ENCODE measurements around the gene RNF144B. TPM values are rescaled to one million over a fixed set of nuclear protein-coding genes. Genes with fewer than 3 reads are reported as not detected.

Gene RNF144B
- total and polyA plus RNA-seq, 4 donors: 3.3 to 12.0 (median 6.3) TPM

DNA sequence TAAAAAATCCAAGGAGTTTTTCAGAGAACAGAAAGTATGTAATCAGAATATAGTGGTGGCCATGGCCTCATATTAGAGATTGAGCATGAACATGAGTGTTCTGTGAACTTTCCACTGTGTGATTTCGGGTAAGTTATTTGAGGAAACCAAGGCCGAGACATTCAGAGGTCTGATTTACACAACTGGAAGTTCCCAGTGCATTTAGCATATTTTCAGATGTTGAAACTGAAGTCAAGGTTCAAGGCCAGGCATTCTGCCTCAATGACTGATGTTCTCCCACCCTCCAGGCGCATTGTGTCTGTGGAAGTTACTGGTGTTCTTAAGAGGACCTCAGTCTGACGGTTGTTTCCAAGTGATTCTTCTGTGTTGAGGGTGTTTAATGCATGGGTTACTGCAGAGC is 26.2 kb downstream of the RNF144B start:
- no peak for DNase-seq (ENCODE audit: low read depth in 4 of 6, low spot score in 6 of 6)
- H3K27ac ChIP-seq (ENCODE audit: low read depth, low read length): no peak overlapping the region
- no peak overlapping the region for H3K4me3 ChIP-seq (ENCODE audit: low read depth, low read length)
- WGBS (ENCODE audit: insufficient coverage): 100% methylated on average over 2 of the region's 4 CpGs
- no peaks in the 10 kb centered on the region for H3K4me1 ChIP-seq (ENCODE audit: control insufficient read depth, insufficient read depth, low read length)
- H3K9me3 ChIP-seq (ENCODE audit: control insufficient read depth, insufficient read depth, low read length): no peaks in the 10 kb centered on the region
- H3K27me3 ChIP-seq (ENCODE audit: control insufficient read depth, insufficient read depth, low read length): no peaks in the 10 kb centered on the region
- H3K36me3 ChIP-seq (ENCODE audit: control insufficient read depth, insufficient read depth, low read length): no peaks in the 10 kb centered on the region

DNA sequence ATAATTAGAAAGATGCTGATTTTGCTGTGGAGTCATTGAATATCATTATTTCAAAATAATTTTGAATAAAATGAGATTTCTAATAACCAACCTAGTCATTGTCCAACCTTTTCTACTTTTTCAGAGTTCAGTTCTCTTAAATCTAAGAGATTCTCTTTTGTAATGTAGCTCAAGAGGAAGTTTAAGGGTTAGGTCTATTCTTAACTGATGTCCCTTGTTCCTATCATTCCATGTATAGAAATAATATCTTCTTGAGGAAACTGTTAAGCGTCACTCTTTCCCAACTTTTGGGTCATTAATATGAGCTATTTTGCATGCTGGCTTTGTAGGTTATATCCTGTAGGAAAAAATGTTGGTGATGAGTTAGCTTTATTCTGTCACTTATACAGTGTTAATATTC is 27.0 kb downstream of the RNF144B start:
- Histone ChIP-seq H3K4me1 (ENCODE audit: control insufficient read depth, insufficient read depth, low read length) (no peaks in the 10 kb centered on the region), H3K36me3 (ENCODE audit: control insufficient read depth, insufficient read depth, low read length) (no peaks in the 10 kb centered on the region), H3K27me3 (ENCODE audit: control insufficient read depth, insufficient read depth, low read length) (no peaks in the 10 kb centered on the region), H3K9me3 (ENCODE audit: control insufficient read depth, insufficient read depth, low read length) (no peaks in the 10 kb centered on the region), H3K4me3 (ENCODE audit: low read depth, low read length) (no peak overlapping the region), H3K27ac (ENCODE audit: low read depth, low read length) (no peak overlapping the region)
- no CpG with 5 or more reads among the region's 1 CpG for WGBS (ENCODE audit: insufficient coverage)
- no peak for DNase-seq (ENCODE audit: low read depth in 4 of 6, low spot score in 6 of 6)

- 94% methylated on average over 5 of the region's 11 CpGs for WGBS (ENCODE audit: insufficient coverage)
- Histone ChIP-seq H3K9me3 (ENCODE audit: control insufficient read depth, insufficient read depth, low read length) (no peaks in the 10 kb centered on the region), H3K27me3 (ENCODE audit: control insufficient read depth, insufficient read depth, low read length) (no peaks in the 10 kb centered on the region), H3K27ac (ENCODE audit: low read depth, low read length) (no peak overlapping the region), H3K36me3 (ENCODE audit: control insufficient read depth, insufficient read depth, low read length) (no peaks in the 10 kb centered on the region), H3K4me1 (ENCODE audit: control insufficient read depth, insufficient read depth, low read length) (no peaks in the 10 kb centered on the region), H3K4me3 (ENCODE audit: low read depth, low read length) (no peak overlapping the region)
- no peak for DNase-seq (ENCODE audit: low read depth in 4 of 6, low spot score in 6 of 6)
These were observed 28.1 kb downstream of the RNF144B start for GRCh38 chr6:18415207-18415606.

DNA sequence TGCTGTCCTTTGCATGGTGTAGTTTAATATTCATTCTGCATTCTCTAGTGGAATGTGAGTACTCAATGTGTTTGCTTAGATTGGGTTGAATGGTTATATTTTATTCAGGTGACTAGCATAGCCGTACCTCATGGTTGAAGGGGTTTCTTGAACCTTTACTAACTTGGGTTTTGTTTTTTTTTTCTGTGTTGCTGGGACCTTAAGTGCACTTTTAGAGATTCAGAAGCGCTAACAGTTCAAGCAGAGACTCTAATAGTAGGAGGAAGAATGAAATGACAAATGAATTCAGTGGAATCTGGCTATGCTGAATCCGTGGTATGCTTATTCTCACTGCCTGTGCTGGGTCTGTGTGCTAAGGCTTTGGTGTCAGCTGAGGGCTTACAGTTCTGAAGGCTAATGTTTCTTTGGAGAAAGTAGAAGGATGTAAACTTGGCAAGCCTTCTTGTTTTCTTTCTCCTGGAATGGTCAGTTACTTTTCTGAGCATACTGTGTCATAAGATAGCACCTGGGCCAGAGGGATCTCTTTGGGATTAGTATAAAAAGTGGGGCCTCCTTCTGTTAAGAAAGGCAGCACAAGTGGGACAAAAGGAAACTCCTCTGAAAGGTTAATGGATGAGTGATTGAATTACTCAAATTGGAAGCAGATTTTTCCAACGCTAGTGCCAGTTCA is 28.7 kb downstream of the RNF144B start:
- Histone ChIP-seq H3K27me3 (ENCODE audit: control insufficient read depth, insufficient read depth, low read length) (no peaks in the 10 kb centered on the region), H3K27ac (ENCODE audit: low read depth, low read length) (no peak overlapping the region), H3K9me3 (ENCODE audit: control insufficient read depth, insufficient read depth, low read length) (no peaks in the 10 kb centered on the region), H3K4me1 (ENCODE audit: control insufficient read depth, insufficient read depth, low read length) (no peaks in the 10 kb centered on the region), H3K36me3 (ENCODE audit: control insufficient read depth, insufficient read depth, low read length) (no peaks in the 10 kb centered on the region), H3K4me3 (ENCODE audit: low read depth, low read length) (no peak overlapping the region)
- 57% methylated on average over 4 of the region's 4 CpGs for WGBS (ENCODE audit: insufficient coverage)
- peak in 1 of 6 donors; percentile 5 for DNase-seq (ENCODE audit: low read depth in 4 of 6, low spot score in 6 of 6)

DNA sequence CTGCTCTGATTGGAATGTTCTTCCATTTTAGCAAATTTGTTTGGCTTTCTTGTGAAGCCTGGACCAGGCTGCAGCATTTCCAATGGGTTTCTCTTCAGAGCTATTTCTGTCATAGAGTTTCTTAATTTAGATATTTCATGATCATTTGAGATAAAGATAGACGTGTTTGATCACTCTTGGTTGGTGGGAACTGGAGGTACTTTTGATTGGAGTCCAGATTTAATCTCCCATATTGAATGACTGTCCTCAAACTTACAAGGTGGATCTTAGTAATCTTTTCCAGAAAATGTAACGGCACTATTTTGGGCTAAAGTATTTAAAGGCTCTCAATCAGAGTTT is 29.2 kb downstream of the RNF144B start:
- DNase-seq (ENCODE audit: low read depth in 4 of 6, low spot score in 6 of 6): no peak
- Histone ChIP-seq H3K36me3 (ENCODE audit: control insufficient read depth, insufficient read depth, low read length) (no peaks in the 10 kb centered on the region), H3K4me1 (ENCODE audit: control insufficient read depth, insufficient read depth, low read length) (no peaks in the 10 kb centered on the region), H3K27me3 (ENCODE audit: control insufficient read depth, insufficient read depth, low read length) (no peaks in the 10 kb centered on the region), H3K9me3 (ENCODE audit: control insufficient read depth, insufficient read depth, low read length) (no peaks in the 10 kb centered on the region), H3K4me3 (ENCODE audit: low read depth, low read length) (no peak overlapping the region), H3K27ac (ENCODE audit: low read depth, low read length) (no peak overlapping the region)
- no CpG with 5 or more reads among the region's 2 CpGs for WGBS (ENCODE audit: insufficient coverage)

- Histone ChIP-seq H3K27ac (ENCODE audit: low read depth, low read length) (no peak overlapping the region), H3K9me3 (ENCODE audit: control insufficient read depth, insufficient read depth, low read length) (no peaks in the 10 kb centered on the region), H3K4me1 (ENCODE audit: control insufficient read depth, insufficient read depth, low read length) (peaks cover 4% of the 10 kb centered on the region), H3K27me3 (ENCODE audit: control insufficient read depth, insufficient read depth, low read length) (no peaks in the 10 kb centered on the region), H3K4me3 (ENCODE audit: low read depth, low read length) (no peak overlapping the region), H3K36me3 (ENCODE audit: control insufficient read depth, insufficient read depth, low read length) (no peaks in the 10 kb centered on the region)
- no peak for DNase-seq (ENCODE audit: low read depth in 4 of 6, low spot score in 6 of 6)
- 100% methylated on average over 1 of the region's 3 CpGs for WGBS (ENCODE audit: insufficient coverage)
These were observed 33.2 kb downstream of the RNF144B start for GRCh38 chr6:18420328-18420727.

DNA sequence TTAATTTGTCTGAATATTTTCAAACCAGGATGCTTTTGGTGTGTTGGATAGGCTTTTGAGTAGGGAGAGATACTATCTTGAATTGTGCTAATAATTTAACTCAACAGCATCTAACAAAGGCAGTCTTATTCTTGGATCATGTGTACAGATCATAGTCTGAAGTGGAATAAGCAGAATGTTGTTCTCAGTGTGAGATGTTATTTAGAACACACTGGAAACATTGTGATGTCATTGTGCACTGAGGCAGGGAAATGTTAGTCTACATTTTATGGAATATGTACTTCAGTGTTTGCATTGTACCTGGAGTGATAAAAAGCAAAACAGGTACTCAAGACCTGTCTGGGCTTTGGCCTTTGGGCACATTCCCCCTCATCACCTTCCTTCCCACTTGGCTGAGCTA is 35.0 kb downstream of the RNF144B start:
- peaks cover 4% of the 10 kb centered on the region for H3K4me1 ChIP-seq (ENCODE audit: control insufficient read depth, insufficient read depth, low read length)
- no peak overlapping the region for H3K27ac ChIP-seq (ENCODE audit: low read depth, low read length)
- no peaks in the 10 kb centered on the region for H3K36me3 ChIP-seq (ENCODE audit: control insufficient read depth, insufficient read depth, low read length)
- H3K9me3 ChIP-seq (ENCODE audit: control insufficient read depth, insufficient read depth, low read length): no peaks in the 10 kb centered on the region
- H3K27me3 ChIP-seq (ENCODE audit: control insufficient read depth, insufficient read depth, low read length): no peaks in the 10 kb centered on the region
- no peak overlapping the region for H3K4me3 ChIP-seq (ENCODE audit: low read depth, low read length)
- peak in 1 of 6 donors; percentile 14 for DNase-seq (ENCODE audit: low read depth in 4 of 6, low spot score in 6 of 6)

DNA sequence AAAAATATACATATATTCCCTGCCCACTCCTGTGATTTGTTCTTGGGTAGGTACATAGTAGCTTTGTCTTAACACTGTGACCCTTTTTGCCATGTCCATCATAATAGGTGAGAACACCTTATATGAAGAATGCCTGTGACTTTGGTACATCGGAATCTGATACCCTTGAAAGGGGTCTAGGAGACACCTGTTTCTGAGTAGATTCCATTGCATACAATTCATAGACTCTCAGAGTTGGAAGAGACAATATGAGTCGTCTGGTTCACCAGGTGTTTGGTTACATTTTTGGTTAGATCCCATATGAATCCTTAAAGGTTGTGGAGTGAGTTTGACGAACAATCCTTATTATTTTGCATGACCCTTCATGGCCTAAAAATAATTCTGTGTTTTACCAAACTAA is 36.3 kb downstream of the RNF144B start:
- Histone ChIP-seq H3K36me3 (ENCODE audit: control insufficient read depth, insufficient read depth, low read length) (no peaks in the 10 kb centered on the region), H3K27me3 (ENCODE audit: control insufficient read depth, insufficient read depth, low read length) (no peaks in the 10 kb centered on the region), H3K27ac (ENCODE audit: low read depth, low read length) (no peak overlapping the region), H3K4me1 (ENCODE audit: control insufficient read depth, insufficient read depth, low read length) (peaks cover 4% of the 10 kb centered on the region), H3K4me3 (ENCODE audit: low read depth, low read length) (no peak overlapping the region), H3K9me3 (ENCODE audit: control insufficient read depth, insufficient read depth, low read length) (no peaks in the 10 kb centered on the region)
- DNase-seq (ENCODE audit: low read depth in 4 of 6, low spot score in 6 of 6): no peak
- WGBS (ENCODE audit: insufficient coverage): no CpG with 5 or more reads among the region's 3 CpGs

GRCh38 chr6:18424201-18424600 is 37.1 kb downstream of the RNF144B start:
- WGBS (ENCODE audit: insufficient coverage): 30% methylated on average over 1 of the region's 2 CpGs
- Histone ChIP-seq H3K36me3 (ENCODE audit: control insufficient read depth, insufficient read depth, low read length) (no peaks in the 10 kb centered on the region), H3K4me1 (ENCODE audit: control insufficient read depth, insufficient read depth, low read length) (peaks cover 4% of the 10 kb centered on the region), H3K9me3 (ENCODE audit: control insufficient read depth, insufficient read depth, low read length) (no peaks in the 10 kb centered on the region), H3K27ac (ENCODE audit: low read depth, low read length) (no peak overlapping the region), H3K4me3 (ENCODE audit: low read depth, low read length) (no peak overlapping the region), H3K27me3 (ENCODE audit: control insufficient read depth, insufficient read depth, low read length) (no peaks in the 10 kb centered on the region)
- no peak for DNase-seq (ENCODE audit: low read depth in 4 of 6, low spot score in 6 of 6)

- Histone ChIP-seq H3K27me3 (ENCODE audit: control insufficient read depth, insufficient read depth, low read length) (no peaks in the 10 kb centered on the region), H3K9me3 (ENCODE audit: control insufficient read depth, insufficient read depth, low read length) (no peaks in the 10 kb centered on the region), H3K36me3 (ENCODE audit: control insufficient read depth, insufficient read depth, low read length) (no peaks in the 10 kb centered on the region), H3K4me1 (ENCODE audit: control insufficient read depth, insufficient read depth, low read length) (peaks cover 4% of the 10 kb centered on the region), H3K4me3 (ENCODE audit: low read depth, low read length) (no peak overlapping the region), H3K27ac (ENCODE audit: low read depth, low read length) (no peak overlapping the region)
- 80% methylated on average over 2 of the region's 2 CpGs for WGBS (ENCODE audit: insufficient coverage)
- DNase-seq (ENCODE audit: low read depth in 4 of 6, low spot score in 6 of 6): no peak
These were observed 38.1 kb downstream of the RNF144B start for GRCh38 chr6:18425218-18425617.
